ENCODE results near the gene GRM5. TPM values are rescaled to one million over a fixed set of nuclear protein-coding genes. Genes with fewer than 3 reads are reported as not detected.

The GRM5 gene
- total and polyA plus RNA-seq, 2 donors (not counting 1 experiment from before 2014, with no cell fraction given), result not detected

- H3K4me1 ChIP-seq (ENCODE audit: control insufficient read depth in 2 of 2, insufficient read depth in 2 of 2, low read length in 2 of 2), result no peaks in the 10 kb centered on the region
- H3K27ac ChIP-seq (ENCODE audit: low read length in 2 of 2), result no peak overlapping the region
- H3K9ac ChIP-seq (ENCODE audit: low read length), result no peak overlapping the region
- H3K4me2 ChIP-seq (replicated peaks; ENCODE audit: low read depth, low read length, poor library complexity, severe bottlenecking), result no peak overlapping the region
- Mint-ChIP-seq H3K4me3 (no peak overlapping the region), H3K27me3 (no peaks in the 10 kb centered on the region), H3K4me1 (no peaks in the 10 kb centered on the region), H3K9me3 (ENCODE audit: insufficient read depth) (no peaks in the 10 kb centered on the region), H3K27ac (no peak overlapping the region)
- H3K79me2 ChIP-seq (ENCODE audit: control insufficient read depth, insufficient read depth, low read length), result no peaks in the 10 kb centered on the region
- H3K4me3 ChIP-seq (ENCODE audit: control extremely low read depth in 1 of 5, extremely low read depth in 1 of 5, insufficient read depth in 1 of 5, low read depth in 2 of 5, low read length in 4 of 5), result no peak overlapping the region
- TF ChIP-seq CTCF (IDR thresholded peaks at IDR 0.05), result no peak
- no peak for TF ChIP-seq EZH2 (IDR thresholded peaks at IDR 0.05; ENCODE audit: borderline replicate concordance, insufficient read depth, low read depth, low read length, poor library complexity, severe bottlenecking)
- H3K9me3 ChIP-seq (ENCODE audit: control extremely low read depth in 1 of 3, control insufficient read depth in 2 of 3, insufficient read depth in 1 of 3, low read length in 2 of 3), result no peaks in the 10 kb centered on the region
- no peaks in the 10 kb centered on the region for H4K20me1 ChIP-seq (ENCODE audit: control insufficient read depth, insufficient read depth, low read length, poor library complexity, severe bottlenecking)
- H2AFZ ChIP-seq (ENCODE audit: insufficient read depth, low read depth, low read length, poor library complexity, severe bottlenecking), result no peak overlapping the region
- no peaks in the 10 kb centered on the region for H3K27me3 ChIP-seq (replicated peaks in 1 of 4; ENCODE audit: control extremely low read depth in 1 of 4, control insufficient read depth in 3 of 4, insufficient read depth in 4 of 4, low read length in 3 of 4)
- intact Hi-C loops (cut with micrococcal nuclease), result no loop called here
- CTCF ChIA-PET, result no interaction called here
- no peaks in the 10 kb centered on the region for H3K36me3 ChIP-seq (replicated peaks in 1 of 2; ENCODE audit: control extremely low read depth in 1 of 2, control insufficient read depth in 1 of 2, extremely low read depth in 1 of 2, insufficient read depth in 2 of 2, low read length in 1 of 2)
- DNase-seq (no peak), ATAC-seq (ENCODE audit: low read depth) (no peak)
- POLR2A ChIA-PET, result no interaction called here
- WGBS (ENCODE audit: insufficient coverage), result 40% methylated on average over 1 of the region's 2 CpGs
Measured at GRCh38 chr11:88651556-88651955, 414.2 kb downstream of the GRM5 start.

- Histone ChIP-seq H4K20me1 (ENCODE audit: control insufficient read depth, insufficient read depth, low read length, poor library complexity, severe bottlenecking) (no peaks in the 10 kb centered on the region), H3K9ac (ENCODE audit: low read length) (no peak overlapping the region), H3K36me3 (replicated peaks in 1 of 2; ENCODE audit: control extremely low read depth in 1 of 2, control insufficient read depth in 1 of 2, extremely low read depth in 1 of 2, insufficient read depth in 2 of 2, low read length in 1 of 2) (no peaks in the 10 kb centered on the region), H3K27me3 (replicated peaks in 1 of 4; ENCODE audit: control extremely low read depth in 1 of 4, control insufficient read depth in 3 of 4, insufficient read depth in 4 of 4, low read length in 3 of 4) (no peaks in the 10 kb centered on the region), H3K4me2 (replicated peaks; ENCODE audit: low read depth, low read length, poor library complexity, severe bottlenecking) (no peak overlapping the region), H2AFZ (ENCODE audit: insufficient read depth, low read depth, low read length, poor library complexity, severe bottlenecking) (no peak overlapping the region), H3K27ac (ENCODE audit: low read length in 2 of 2) (no peak overlapping the region), H3K4me1 (ENCODE audit: control insufficient read depth in 2 of 2, insufficient read depth in 2 of 2, low read length in 2 of 2) (no peaks in the 10 kb centered on the region), H3K4me3 (ENCODE audit: control extremely low read depth in 1 of 5, extremely low read depth in 1 of 5, insufficient read depth in 1 of 5, low read depth in 2 of 5, low read length in 4 of 5) (no peak overlapping the region), H3K9me3 (ENCODE audit: control extremely low read depth in 1 of 3, control insufficient read depth in 2 of 3, insufficient read depth in 1 of 3, low read length in 2 of 3) (peaks cover 0 to 4% (median 0%) of the 10 kb centered on the region in 3 donors), H3K79me2 (ENCODE audit: control insufficient read depth, insufficient read depth, low read length) (no peaks in the 10 kb centered on the region)
- no peak for ATAC-seq (ENCODE audit: low read depth)
- H3K27me3 Mint-ChIP-seq, result no peaks in the 10 kb centered on the region
- H3K27ac Mint-ChIP-seq, result no peak overlapping the region
- H3K4me1 Mint-ChIP-seq, result no peaks in the 10 kb centered on the region
- no peaks in the 10 kb centered on the region for H3K9me3 Mint-ChIP-seq (ENCODE audit: insufficient read depth)
- ChIA-PET CTCF (no interaction called here), POLR2A (no interaction called here)
- intact Hi-C loops (cut with micrococcal nuclease), result no loop called here
- TF ChIP-seq EZH2 (IDR thresholded peaks at IDR 0.05; ENCODE audit: borderline replicate concordance, insufficient read depth, low read depth, low read length, poor library complexity, severe bottlenecking) (no peak), CTCF (IDR thresholded peaks at IDR 0.05) (no peak)
- no peak for DNase-seq
- H3K4me3 Mint-ChIP-seq, result no peak overlapping the region
Measured at GRCh38 chr11:88644724-88645123, 421.1 kb downstream of the GRM5 start.
